Fibroblast of lung (primary cell): ENCODE data around the gene SEMA6A. TPM values are rescaled to one million over a fixed set of nuclear protein-coding genes. Genes with fewer than 3 reads are reported as not detected.

Experiments used
- DNase-seq, 2 donors: peaks; one replicate each; pipeline versions ENCODE4 v3.0.0 to v3.0.0-alpha.2; 2010; ENCODE audit warnings: low read depth in 2 of 2
- H2AFZ ChIP-seq: 2 replicates; pipeline ENCODE4 v1.5.1; 2012; ENCODE audit warnings: low read length, control low read depth, inconsistent platforms
- H3K27ac ChIP-seq: 2 replicates; pipeline ENCODE4 v1.5.1; 2011; ENCODE audit warnings: low read length, control low read depth; ENCODE audit not compliant: insufficient read depth
- H3K27me3 ChIP-seq: 2 replicates; pipeline ENCODE4 v1.5.1; 2011; ENCODE audit warnings: mild to moderate bottlenecking, low read length; ENCODE audit not compliant: control insufficient read depth, insufficient read depth
- H3K36me3 ChIP-seq: 2 replicates; pipeline ENCODE4 v1.5.1; 2011; ENCODE audit warnings: low read length; ENCODE audit not compliant: control insufficient read depth, insufficient read depth
- H3K4me1 ChIP-seq: 2 replicates; pipeline ENCODE4 v1.5.1; 2011; ENCODE audit warnings: low read length; ENCODE audit not compliant: control insufficient read depth, insufficient read depth; ENCODE audit errors: extremely low read depth
- H3K4me2 ChIP-seq: 2 replicates; pipeline ENCODE4 v1.5.1; 2011; ENCODE audit warnings: low read length, control low read depth; ENCODE audit not compliant: insufficient read depth; ENCODE audit errors: extremely low read depth
- H3K4me3 ChIP-seq, 4 experiments: fragments of 200-600 bp in 1 of 4; sonication (generic) in 1 of 4; replicated peaks in 1 of 4; 2 replicates each; pipeline ENCODE4 v1.5.1; 2011 to 2016; ENCODE audit warnings: low read length in 4 of 4, low read depth in 3 of 4, mild to moderate bottlenecking in 3 of 4, control low read depth in 2 of 4, inconsistent platforms in 1 of 4, mixed read lengths in 1 of 4; ENCODE audit not compliant: insufficient read depth in 1 of 4; ENCODE audit errors: control extremely low read depth in 1 of 4
- H3K79me2 ChIP-seq: 2 replicates; pipeline ENCODE4 v1.5.1; 2012; ENCODE audit warnings: mild to moderate bottlenecking, low read length, inconsistent platforms; ENCODE audit not compliant: control insufficient read depth, insufficient read depth
- H3K9ac ChIP-seq: 2 replicates; pipeline ENCODE4 v1.5.1; 2011; ENCODE audit warnings: mild to moderate bottlenecking, low read length, control low read depth; ENCODE audit not compliant: insufficient read depth
- H3K9me3 ChIP-seq: 2 replicates; pipeline ENCODE4 v1.5.1; 2012; ENCODE audit warnings: low read depth, low read length; ENCODE audit not compliant: control insufficient read depth, insufficient read depth
- H4K20me1 ChIP-seq: 2 replicates; pipeline ENCODE4 v1.5.1; 2011; ENCODE audit warnings: low read length; ENCODE audit not compliant: control insufficient read depth, insufficient read depth; ENCODE audit errors: extremely low read depth
- CTCF ChIP-seq, 2 donors: IDR thresholded peaks in 1 of 2; conservative IDR thresholded peaks in 1 of 2; 1 replicate in 1 of 2; 2 replicates in 1 of 2; pipeline ENCODE4 v1.5.1; 2011 to 2012; ENCODE audit warnings: low read length in 2 of 2, control low read depth in 1 of 2, inconsistent platforms in 1 of 2, low read depth in 1 of 2, mild to moderate bottlenecking in 1 of 2
- EZH2 ChIP-seq: IDR thresholded peaks from 2 replicates; pipeline ENCODE4 v1.5.1; 2012; ENCODE audit warnings: low read length, control low read depth, mild to moderate bottlenecking; ENCODE audit errors: missing control alignments
- polyA plus RNA-seq, 2 donors: library from polyadenylated mRNA; depleted of rRNA in 1 of 2; stranded (reverse) in 1 of 2; unstranded in 1 of 2; fragments of >200 nt; gene quantifications; 2 replicates each; pipeline ENCODE4 v1.2.1, GENCODE V29; 2011 to 2012; ENCODE audit warnings: missing spikeins in 1 of 2
- total RNA-seq: library from RNA; depleted of rRNA; stranded (reverse); fragments of >200 nt; gene quantifications from 2 replicates; pipeline ENCODE4 v1.2.1, GENCODE V29; 2014

Gene SEMA6A
- total and polyA plus RNA-seq, 2 donors (not counting 1 experiment from before 2014, with no cell fraction given): 0.17 to 0.22 TPM

- TF ChIP-seq CTCF (conservative IDR thresholded peaks at IDR 0.05 in 1 of 2, IDR thresholded peaks at IDR 0.05 in 1 of 2; ENCODE audit: low read depth in 1 of 2, low read length in 2 of 2): no peak
- no peak for TF ChIP-seq EZH2
- DNase-seq: peak in 1 of 2 donors; percentile 32
Measured at GRCh38 chr5:116411101-116411571, 163.5 kb downstream of the SEMA6A start.

GRCh38 chr5:116410336-116410890 lies 164.2 kb downstream of the SEMA6A start:
- Histone ChIP-seq H4K20me1 (no peaks in the 10 kb centered on the region), H3K4me3 (no peak overlapping the region), H2AFZ (no peak overlapping the region), H3K9ac (no peak overlapping the region), H3K4me1 (no peaks in the 10 kb centered on the region), H3K79me2 (no peaks in the 10 kb centered on the region), H3K27ac (no peak overlapping the region), H3K4me2 (no peak overlapping the region), H3K9me3 (no peaks in the 10 kb centered on the region), H3K27me3 (no peaks in the 10 kb centered on the region), H3K36me3 (no peaks in the 10 kb centered on the region)
- TF ChIP-seq CTCF (conservative IDR thresholded peaks at IDR 0.05 in 1 of 2, IDR thresholded peaks at IDR 0.05 in 1 of 2; ENCODE audit: low read depth in 1 of 2, low read length in 2 of 2): no peak
- no peak for TF ChIP-seq EZH2
- DNase-seq: no peak

More at GRCh38 chr5:116411101-116411571, 163.5 kb downstream of the SEMA6A start:
- Histone ChIP-seq H3K9me3 (no peaks in the 10 kb centered on the region), H4K20me1 (no peaks in the 10 kb centered on the region), H3K79me2 (no peaks in the 10 kb centered on the region), H3K27me3 (no peaks in the 10 kb centered on the region), H2AFZ (no peak overlapping the region), H3K4me3 (no peak overlapping the region), H3K27ac (no peak overlapping the region), H3K4me2 (no peak overlapping the region), H3K36me3 (no peaks in the 10 kb centered on the region), H3K9ac (no peak overlapping the region), H3K4me1 (no peaks in the 10 kb centered on the region)

DNA sequence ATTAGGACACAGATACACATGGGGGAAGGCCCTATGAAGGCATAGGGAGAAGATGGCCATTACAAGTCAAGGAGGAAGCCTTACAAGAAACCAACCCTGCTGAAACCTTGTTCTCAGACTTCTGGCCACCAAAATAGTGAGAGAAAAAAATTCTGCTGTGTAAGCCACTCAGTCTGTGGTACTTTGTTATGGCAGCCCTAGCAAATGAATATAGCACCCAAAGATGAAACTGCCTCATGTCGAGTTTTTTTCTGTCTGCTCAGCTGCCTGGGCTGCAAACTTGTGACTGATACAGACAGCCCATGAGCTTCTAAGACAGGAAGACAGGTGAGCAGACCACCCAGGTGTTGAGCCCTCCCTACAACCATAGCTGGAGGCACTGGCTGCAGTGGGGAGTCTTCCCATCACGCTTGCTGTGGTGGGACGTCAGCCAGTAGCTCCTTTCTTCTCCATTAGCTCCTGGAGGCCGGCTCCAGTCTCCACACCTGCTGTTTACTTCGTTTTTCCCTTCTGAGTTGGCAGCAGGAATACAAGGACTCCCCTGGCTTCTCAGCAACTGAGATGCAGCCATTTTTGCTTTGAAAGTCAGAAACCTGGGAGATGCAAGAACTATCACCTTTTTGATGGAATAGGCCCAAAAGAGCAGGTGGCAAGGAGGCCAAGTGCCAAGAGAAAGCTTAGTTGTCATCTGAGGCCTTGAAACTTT lies 164.9 kb downstream of the SEMA6A start:
- H3K9ac ChIP-seq: no peak overlapping the region
- H3K4me1 ChIP-seq: no peaks in the 10 kb centered on the region
- H3K27me3 ChIP-seq: no peaks in the 10 kb centered on the region
- H3K79me2 ChIP-seq: no peaks in the 10 kb centered on the region
- H3K4me3 ChIP-seq: no peak overlapping the region
- H4K20me1 ChIP-seq: no peaks in the 10 kb centered on the region
- H3K9me3 ChIP-seq: no peaks in the 10 kb centered on the region
- H2AFZ ChIP-seq: no peak overlapping the region
- no peak overlapping the region for H3K4me2 ChIP-seq
- no peak overlapping the region for H3K27ac ChIP-seq
- no peaks in the 10 kb centered on the region for H3K36me3 ChIP-seq
- TF ChIP-seq CTCF (conservative IDR thresholded peaks at IDR 0.05 in 1 of 2, IDR thresholded peaks at IDR 0.05 in 1 of 2; ENCODE audit: low read depth in 1 of 2, low read length in 2 of 2) (no peak), EZH2 (no peak)
- no peak for DNase-seq
